H1 (cell line): ENCODE results near the gene BABAM1. TPM values are rescaled to one million over a fixed set of nuclear protein-coding genes. Genes with fewer than 3 reads are reported as not detected.

Source experiments
- ASH2L ChIP-seq: fragments of 200-600, 300-600 bp; sonication (generic); IDR thresholded peaks from one replicate; pipeline ENCODE4 v1.7.1; 2017; ENCODE audit warnings: low read length
- BACH1 ChIP-seq: IDR thresholded peaks from 2 replicates; pipeline ENCODE4 v1.6.1; 2012; ENCODE audit warnings: low read length, improper control_type of control experiment
- BCL11A ChIP-seq, 2 experiments: IDR thresholded peaks; one replicate each; pipeline ENCODE4 v1.6.1; 2011; ENCODE audit warnings: low read depth in 2 of 2, low read length in 2 of 2, mild to moderate bottlenecking in 2 of 2
- CEBPB ChIP-seq: IDR thresholded peaks from 2 replicates; pipeline ENCODE4 v1.6.1; 2012; ENCODE audit warnings: low read depth, low read length
- CHD2 ChIP-seq: IDR thresholded peaks from 2 replicates; pipeline ENCODE4 v1.6.1; 2012; ENCODE audit warnings: low read length, improper control_type of control experiment
- CREB1 ChIP-seq: IDR thresholded peaks from 2 replicates; pipeline ENCODE4 v1.6.1; 2012; ENCODE audit warnings: inconsistent platforms
- GABPA ChIP-seq: IDR thresholded peaks from 2 replicates; pipeline ENCODE4 v1.6.1; 2011; ENCODE audit warnings: mild to moderate bottlenecking, low read length, moderate library complexity, borderline replicate concordance; ENCODE audit not compliant: insufficient read depth
- HDAC2 ChIP-seq, 2 experiments: fragments of 300-600 bp in 1 of 2; sonication (generic) in 1 of 2; IDR thresholded peaks; 2 replicates each; pipeline ENCODE4 v1.6.1; 2011 to 2012; ENCODE audit warnings: low read depth in 2 of 2, low read length in 2 of 2, mild to moderate bottlenecking in 2 of 2, moderate library complexity in 2 of 2, borderline replicate concordance in 1 of 2, inconsistent platforms in 1 of 2
- HDAC6 ChIP-seq: IDR thresholded peaks from one replicate; pipeline ENCODE4 v1.7.1; 2012; ENCODE audit warnings: low read depth, mild to moderate bottlenecking, inconsistent platforms, low read length, moderate library complexity
- MAX ChIP-seq: IDR thresholded peaks from 2 replicates; pipeline ENCODE4 v1.6.1; 2012; ENCODE audit warnings: inconsistent platforms
- NRF1 ChIP-seq: IDR thresholded peaks from 2 replicates; pipeline ENCODE4 v1.6.1; 2011; ENCODE audit warnings: mild to moderate bottlenecking, low read depth, low read length, improper control_type of control experiment
- PHF8 ChIP-seq: fragments of 200-600 bp; sonication (generic); conservative IDR thresholded peaks from 2 replicates; pipeline ENCODE4 v1.7.1; 2012; ENCODE audit warnings: low read depth, mild to moderate bottlenecking, inconsistent platforms, low read length, moderate library complexity
- RBBP5 ChIP-seq: IDR thresholded peaks from 2 replicates; pipeline ENCODE4 v1.7.1; 2012; ENCODE audit warnings: low read depth, mild to moderate bottlenecking, inconsistent platforms, low read length, moderate library complexity, borderline replicate concordance
- RFX5 ChIP-seq: IDR thresholded peaks from 2 replicates; pipeline ENCODE4 v1.6.1; 2011; ENCODE audit warnings: low read depth, low read length, improper control_type of control experiment, borderline replicate concordance
- RXRA ChIP-seq: IDR thresholded peaks from 2 replicates; pipeline ENCODE4 v1.6.1; 2011; ENCODE audit warnings: low read depth, mild to moderate bottlenecking, low read length, moderate library complexity; ENCODE audit not compliant: insufficient read depth
- SIX5 ChIP-seq: IDR thresholded peaks from 2 replicates; pipeline ENCODE4 v1.6.1; 2011; ENCODE audit warnings: mild to moderate bottlenecking, low read depth, low read length
- SP4 ChIP-seq: IDR thresholded peaks from 2 replicates; pipeline ENCODE4 v1.6.1; 2012; ENCODE audit warnings: low read length, inconsistent platforms
- SUZ12 ChIP-seq: fragments of 200-600 bp; sonication (generic); IDR thresholded peaks from 2 replicates; pipeline ENCODE4 v1.6.1; 2012; ENCODE audit warnings: mild to moderate bottlenecking, inconsistent platforms, low read length, moderate library complexity, mixed read lengths
- TAF1 ChIP-seq: IDR thresholded peaks from 2 replicates; pipeline ENCODE4 v1.6.1; 2011; ENCODE audit warnings: mild to moderate bottlenecking, low read depth, low read length
- TAF7 ChIP-seq: optimal IDR thresholded peaks from 2 replicates; pipeline ENCODE3; 2011; ENCODE audit warnings: low read depth, mild to moderate bottlenecking, inconsistent platforms, low read length, moderate library complexity, borderline replicate concordance
- TBP ChIP-seq: IDR thresholded peaks from 2 replicates; pipeline ENCODE4 v1.6.1; 2011; ENCODE audit warnings: low read depth, low read length, improper control_type of control experiment
- TCF12 ChIP-seq: IDR thresholded peaks from 2 replicates; pipeline ENCODE4 v1.6.1; 2011; ENCODE audit warnings: low read depth, mild to moderate bottlenecking, low read length
- USF2 ChIP-seq: IDR thresholded peaks from 2 replicates; pipeline ENCODE4 v1.6.1; 2011; ENCODE audit warnings: low read length, improper control_type of control experiment
- polyA plus RNA-seq, 7 experiments: library from polyadenylated mRNA; depleted of rRNA in 3 of 7; stranded (reverse) in 5 of 7; unstranded in 2 of 7; fragments of >200 nt in 5 of 7; fragments of 200-250 nt in 2 of 7; gene quantifications; 1 replicate in 5 of 7; 2 replicates in 1 of 7; 4 replicates in 1 of 7; pipeline versions ENCODE4 v1.2.1 to v1.2.3, GENCODE V29; 2011 to 2013; ENCODE audit warnings: missing spikeins in 2 of 7, mixed read lengths in 2 of 7
- total RNA-seq: library from RNA; stranded (reverse); fragmentation: NEBNext Ultra II Directional; extraction: Animal tissue kit (Norgen Biotek cat#: 25700); gene quantifications from 2 replicates; pipeline ENCODE4 v1.2.1, GENCODE V29; 2021

The BABAM1 gene
- total and polyA plus RNA-seq, 2 of the 8 experiments (the other 6 are each of a cell fraction or from before 2014, with no cell fraction given), result 127 to 133 TPM

- TF ChIP-seq TBP (peak; percentile 35; the same call in 1 of the 2 replicates), RFX5 (no peak), USF2 (0 out of 2 replicates have a peak, but pooled peaks have one; percentile 19), NRF1 (peak; percentile 37; the same call in 1 of the 2 replicates), HDAC2 (IDR thresholded peaks at IDR 0.05; ENCODE audit: borderline replicate concordance in 1 of 2, low read depth in 2 of 2, low read length in 2 of 2) (peak in 1 of 2 experiments; percentile 34; a peak in 1 of 4 replicates), MAX (peak; percentile 58; the same call in 1 of the 2 replicates), HDAC6 (no peak), SUZ12 (no peak), TAF7 (peak; percentile 47), ASH2L (peak; percentile 78), TCF12 (no peak), GABPA (no peak), SIX5 (no peak), PHF8 (peak; percentile 74), BCL11A (IDR thresholded peaks at IDR 0.05; ENCODE audit: low read depth in 2 of 2, low read length in 2 of 2) (no peak), RXRA (no peak), TAF1 (peak; percentile 76), CEBPB (peak; percentile 89), SP4 (no peak), CHD2 (no peak), RBBP5 (peak; percentile 60; the same call in 1 of the 2 replicates), CREB1 (peak; percentile 71), BACH1 (no peak)
These were observed 41.0 kb upstream of the BABAM1 start, which contains the start of gene OCEL1 (continued) for GRCh38 chr19:17226002-17226933.
